HG02981 (cell line): Measurements from ENCODE around the gene MYF5.
A peak's percentile ranks its signal among the peaks of the same experiment; 100 is the strongest.

Experiments
- ATAC-seq: cut with Tn5 transposase; IDR thresholded peaks from one replicate; pipeline ENCODE4 v1.9.1; 2021; ENCODE audit warnings: mild to moderate bottlenecking, moderate library complexity; ENCODE audit not compliant: unreplicated experiment

MYF5 gene

GRCh38 chr12:80756875-80757274 lies 40.2 kb downstream of the MYF5 start:
- ATAC-seq: no peak

GRCh38 chr12:80761838-80762237 lies 45.1 kb downstream of the MYF5 start:
- no peak for ATAC-seq

GRCh38 chr12:80763874-80764273 lies 47.2 kb downstream of the MYF5 start:
- no peak for ATAC-seq

- no peak for ATAC-seq
These were observed 49.5 kb downstream of the MYF5 start for GRCh38 chr12:80766210-80766609.

GRCh38 chr12:80766897-80767296 lies 50.2 kb downstream of the MYF5 start:
- ATAC-seq: peak; percentile 90
